IMR-90 (cell line): Measurements from ENCODE around the gene COL25A1. TPM values are rescaled to one million over a fixed set of nuclear protein-coding genes. Genes with fewer than 3 reads are reported as not detected.
A peak's percentile ranks its signal among the peaks of the same experiment; 100 is the strongest.

ENCODE experiments used
- ATAC-seq: fragments of 200-7000 bp; cut with Tn5 transposase; 2 replicates; pipeline ENCODE4 v1.9.1; 2020; ENCODE audit warnings: low read depth, mild to moderate bottlenecking, moderate library complexity
- BruUV-seq: library from RNA; stranded (reverse); fragments of 400-500 nt; replicated peaks from 2 replicates; lab custom pipeline; 2021; lab: Mats Ljungman, UMichigan
- CTCF ChIA-PET: fragments of 300-600 bp; formaldehyde crosslinking; extraction: SDS; loops from one replicate; lab custom pipeline; 2021; ENCODE audit warnings: antibody characterized with exemption; lab: Yijun Ruan, JAX
- POLR2A ChIA-PET: fragments of 300-600 bp; sonication (Branson Sonifier 250); formaldehyde crosslinking; loops from one replicate; lab custom pipeline; 2022; ENCODE audit warnings: antibody characterized with exemption; ENCODE audit not compliant: unreplicated experiment; lab: Charles Lee
- DNase-seq: peaks from one replicate; pipeline ENCODE4 v3.0.0; 2013
- H2AFZ ChIP-seq: replicated peaks from 2 replicates; pipeline ENCODE3; 2013; ENCODE audit warnings: low read length, mild to moderate bottlenecking; ENCODE audit not compliant: poor library complexity
- H2AK5ac ChIP-seq: 2 replicates; pipeline ENCODE4 v1.6.1; 2013; ENCODE audit warnings: low read depth, low read length, inconsistent platforms
- H2AK9ac ChIP-seq: replicated peaks from 2 replicates; pipeline ENCODE3; 2013; ENCODE audit warnings: mild to moderate bottlenecking, low read depth, low read length, moderate library complexity; ENCODE audit not compliant: poor library complexity
- H2BK120ac ChIP-seq: 2 replicates; pipeline ENCODE4 v1.6.1; 2013; ENCODE audit warnings: low read depth, low read length, inconsistent platforms
- H2BK15ac ChIP-seq: 3 replicates; pipeline ENCODE4 v1.6.1; 2013; ENCODE audit warnings: low read depth, low read length, inconsistent platforms
- H2BK20ac ChIP-seq: 2 replicates; pipeline ENCODE4 v1.6.1; 2013; ENCODE audit warnings: low read depth, mild to moderate bottlenecking, inconsistent platforms, low read length, moderate library complexity
- H2BK5ac ChIP-seq: 2 replicates; pipeline ENCODE4 v1.6.1; 2013; ENCODE audit warnings: mild to moderate bottlenecking, low read depth, low read length, inconsistent platforms; ENCODE audit not compliant: poor library complexity, severe bottlenecking
- H3K14ac ChIP-seq: replicated peaks from 2 replicates; pipeline ENCODE4 v1.6.1; 2013; ENCODE audit warnings: low read depth, low read length, inconsistent platforms
- H3K18ac ChIP-seq: 2 replicates; pipeline ENCODE4 v1.6.1; 2013; ENCODE audit warnings: low read depth, low read length, control low read depth
- H3K23ac ChIP-seq: 2 replicates; pipeline ENCODE4 v1.6.1; 2013; ENCODE audit warnings: low read depth, low read length, inconsistent platforms
- H3K27ac ChIP-seq: 2 replicates; pipeline ENCODE4 v1.5.1; 2013; ENCODE audit warnings: mild to moderate bottlenecking, control low read depth, low read length; ENCODE audit not compliant: insufficient read depth
- H3K27me3 ChIP-seq: 2 replicates; pipeline ENCODE4 v1.6.1; 2013; ENCODE audit warnings: low read length; ENCODE audit not compliant: control insufficient read depth, insufficient read depth
- H3K36me3 ChIP-seq: 2 replicates; pipeline ENCODE4 v1.6.1; 2013; ENCODE audit warnings: low read length, mixed read lengths; ENCODE audit not compliant: control insufficient read depth, insufficient read depth
- H3K4ac ChIP-seq: 2 replicates; pipeline ENCODE4 v1.6.1; 2013; ENCODE audit warnings: low read depth, low read length, inconsistent platforms
- H3K4me1 ChIP-seq: 2 replicates; pipeline ENCODE4 v1.6.1; 2013; ENCODE audit warnings: low read length, mixed read lengths; ENCODE audit not compliant: control insufficient read depth, insufficient read depth
- H3K4me2 ChIP-seq: 2 replicates; pipeline ENCODE4 v1.6.1; 2013; ENCODE audit warnings: low read depth, mild to moderate bottlenecking, control low read depth, low read length, moderate library complexity
- H3K4me3 ChIP-seq: 2 replicates; pipeline ENCODE4 v1.5.1; 2013; ENCODE audit warnings: low read depth, mild to moderate bottlenecking, control low read depth, low read length, moderate library complexity; ENCODE audit not compliant: insufficient read depth
- H3K56ac ChIP-seq: 2 replicates; pipeline ENCODE4 v1.6.1; 2013; ENCODE audit warnings: low read length, inconsistent platforms; ENCODE audit not compliant: insufficient read depth; ENCODE audit errors: extremely low read depth
- H3K79me1 ChIP-seq, 2 experiments: 2 replicates each; pipeline ENCODE4 v1.6.1; 2013; ENCODE audit warnings: low read length in 2 of 2, inconsistent platforms in 1 of 2, low read depth in 1 of 2
- H3K9ac ChIP-seq: 2 replicates; pipeline ENCODE4 v1.6.1; 2013; ENCODE audit warnings: low read depth, low read length, control low read depth
- H3K9me1 ChIP-seq: 2 replicates; pipeline ENCODE4 v1.6.1; 2013; ENCODE audit warnings: low read length, inconsistent platforms; ENCODE audit not compliant: insufficient read depth
- H3K9me3 ChIP-seq: 2 replicates; pipeline ENCODE4 v1.6.1; 2013; ENCODE audit warnings: low read length; ENCODE audit not compliant: control insufficient read depth, insufficient read depth
- H4K20me1 ChIP-seq: 2 replicates; pipeline ENCODE4 v1.6.1; 2013; ENCODE audit warnings: low read length, inconsistent platforms; ENCODE audit not compliant: insufficient read depth
- H4K5ac ChIP-seq: 2 replicates; pipeline ENCODE4 v1.6.1; 2013; ENCODE audit warnings: mild to moderate bottlenecking, low read depth, low read length, control low read depth
- H4K8ac ChIP-seq, 2 experiments: 2 replicates each; pipeline ENCODE4 v1.6.1; 2013; ENCODE audit warnings: low read depth in 2 of 2, low read length in 2 of 2, control low read depth in 1 of 2, inconsistent platforms in 1 of 2
- H4K91ac ChIP-seq: 2 replicates; pipeline ENCODE4 v1.6.1; 2013; ENCODE audit warnings: low read depth, low read length, inconsistent platforms; ENCODE audit not compliant: insufficient read depth
- BHLHE40 ChIP-seq: fragments of 150-350 bp; IDR thresholded peaks from 2 replicates; pipeline ENCODE4 v1.6.1; 2016; ENCODE audit warnings: mild to moderate bottlenecking, low read depth, low read length
- CEBPB ChIP-seq: IDR thresholded peaks from 2 replicates; pipeline ENCODE4 v1.6.1; 2012; ENCODE audit warnings: low read depth, low read length, improper control_type of control experiment
- FOS ChIP-seq: fragments of 150-350 bp; IDR thresholded peaks from 2 replicates; pipeline ENCODE4 v1.6.1; 2016; ENCODE audit warnings: low read depth, low read length
- MAFK ChIP-seq: IDR thresholded peaks from 2 replicates; pipeline ENCODE4 v1.6.1; 2012; ENCODE audit warnings: low read depth, low read length, improper control_type of control experiment
- NFE2L2 ChIP-seq: fragments of 150-350 bp; IDR thresholded peaks from 2 replicates; pipeline ENCODE4 v1.6.1; 2016; ENCODE audit warnings: low read depth, mild to moderate bottlenecking, low read length
- RCOR1 ChIP-seq: IDR thresholded peaks from 2 replicates; pipeline ENCODE4 v1.6.1; 2012; ENCODE audit warnings: mild to moderate bottlenecking, low read length, improper control_type of control experiment; ENCODE audit not compliant: insufficient replicate concordance
- WGBS, 2 experiments: methylation state at CpG; one replicate each; pipeline versions ENCODE4 v1.1.5 to v1.1.7; 2013; ENCODE audit warnings: missing lambda C conversion rate in 2 of 2; ENCODE audit not compliant: insufficient read length in 1 of 2; ENCODE audit errors: extremely low coverage in 2 of 2; 5-methylcytosine and 5-hydroxymethylcytosine counted together
- dilution Hi-C: fragments of 300-500 bp; cut with HindIII; formaldehyde crosslinking; loops from one replicate; pipeline ENCODE4 v1.14.3; 2018; ENCODE audit warnings: low sequenced_read_pairs; ENCODE audit not compliant: unreplicated experiment
- in situ Hi-C: fragments of 300-500 bp; cut with MboI; formaldehyde crosslinking; loops from 3 replicates; pipeline ENCODE4 v1.14.3; 2019; ENCODE audit warnings: low sequenced_read_pairs, inconsistent platforms, mixed read lengths
- intact Hi-C: fragments of 100-400 bp; cut with micrococcal nuclease; formaldehyde crosslinking; loops from 2 replicates; pipeline ENCODE4 v1.10.0; 2022
- polyA plus RNA-seq, 3 experiments: library from polyadenylated mRNA; depleted of rRNA; stranded (reverse); fragments of >200 nt; gene quantifications; 2 replicates each; pipeline ENCODE4 v1.2.3, GENCODE V29; 2012; ENCODE audit warnings: low replicate concordance in 1 of 3
- total RNA-seq: library from RNA; depleted of rRNA; stranded (reverse); fragments of >200 nt; gene quantifications from 2 replicates; pipeline ENCODE4 v1.2.3, GENCODE V29; 2012
- TF ChIP-seq, protein P1 (sequence below): conservative IDR thresholded peaks from 2 replicates; pipeline ENCODE4 v1.5.1; 2012; ENCODE audit warnings: mild to moderate bottlenecking, low read depth, low read length, improper control_type of control experiment
- TF ChIP-seq, protein P2 (sequence below): fragments of 150-350 bp; IDR thresholded peaks from 2 replicates; pipeline ENCODE4 v1.6.1; 2017; ENCODE audit warnings: mild to moderate bottlenecking, antibody characterized with exemption, low read length, low read depth

COL25A1 gene
- total and polyA plus RNA-seq, 2 of the 4 experiments (the other 2 are of a cell fraction), result under 0.01 to 0.05 TPM

DNA sequence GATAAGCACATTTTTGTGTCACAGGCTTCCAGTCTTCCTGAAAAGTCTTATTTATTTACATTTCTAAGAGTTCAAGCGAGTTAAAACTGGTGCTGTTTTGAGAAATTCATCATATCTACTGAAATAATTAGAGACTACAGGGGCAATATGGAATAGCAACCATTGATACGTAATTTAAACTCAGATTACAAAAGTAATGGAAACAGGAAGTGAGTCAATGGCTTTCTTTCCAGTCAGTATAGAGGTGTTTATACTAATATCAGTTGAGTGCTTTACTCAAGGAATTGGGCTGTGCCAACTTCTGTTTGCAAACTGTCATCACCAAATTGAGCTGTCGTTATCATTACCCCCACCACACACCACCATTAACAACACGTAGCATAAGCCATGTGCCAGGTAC is 222.7 kb downstream of the COL25A1 start:
- intact Hi-C loops, result loop anchor here (5.0 kb wide), 2 partner anchors 197 to 232 kb away; no protein-coding TSS in a partner anchor
- CTCF ChIA-PET, result interaction anchor here (0.6 to 0.8 kb wide), 3 partner anchors 23 to 552 kb away, joined by 3 to 4 read pairs (median 3); no protein-coding TSS in a partner anchor
- dilution Hi-C loops, result no loop called here

More for the DNA sequence above, 222.7 kb downstream of the COL25A1 start:
- Histone ChIP-seq H2BK5ac (peak overlapping the region; percentile 62), H3K9me1 (no peaks in the 10 kb centered on the region; the same call in 1 of the 2 replicates), H2BK20ac (peak overlapping the region; percentile 20; the same call in 1 of the 2 replicates), H3K4me2 (peak overlapping the region; percentile 66), H3K4ac (no peak overlapping the region), H3K4me3 (no peak overlapping the region), H3K18ac (peak overlapping the region; percentile 78; the same call in 1 of the 2 replicates), H3K9ac (no peak overlapping the region), H3K4me1 (peaks cover 5% of the 10 kb centered on the region), H3K56ac (no peak overlapping the region), H3K27me3 (no peaks in the 10 kb centered on the region), H3K14ac (no peak overlapping the region), H3K36me3 (no peaks in the 10 kb centered on the region), H4K20me1 (no peaks in the 10 kb centered on the region), H3K23ac (no peak overlapping the region), H3K79me1 (no peaks in the 10 kb centered on the region), H4K8ac (no peak overlapping the region), H4K5ac (no peak overlapping the region), H2AK9ac (no peak overlapping the region), H2BK120ac (no peak overlapping the region), H2AK5ac (no peak overlapping the region), H3K27ac (no peak overlapping the region), H2AFZ (no peak overlapping the region), H2BK15ac (0 out of 3 replicates have a peak overlapping the region, but pooled peaks have one; percentile 11), H4K91ac (no peak overlapping the region), H3K9me3 (no peaks in the 10 kb centered on the region)
- BruUV-seq, result no TSS peak
- in situ Hi-C loops, result no loop called here
- TF ChIP-seq NFE2L2 (no peak), RCOR1 (no peak), CEBPB (peak; percentile 66; the same call in 1 of the 2 replicates), BHLHE40 (no peak), MAFK (no peak), FOS (peak; percentile 34; the same call in 1 of the 2 replicates)
- TF ChIP-seq, protein P1, sequence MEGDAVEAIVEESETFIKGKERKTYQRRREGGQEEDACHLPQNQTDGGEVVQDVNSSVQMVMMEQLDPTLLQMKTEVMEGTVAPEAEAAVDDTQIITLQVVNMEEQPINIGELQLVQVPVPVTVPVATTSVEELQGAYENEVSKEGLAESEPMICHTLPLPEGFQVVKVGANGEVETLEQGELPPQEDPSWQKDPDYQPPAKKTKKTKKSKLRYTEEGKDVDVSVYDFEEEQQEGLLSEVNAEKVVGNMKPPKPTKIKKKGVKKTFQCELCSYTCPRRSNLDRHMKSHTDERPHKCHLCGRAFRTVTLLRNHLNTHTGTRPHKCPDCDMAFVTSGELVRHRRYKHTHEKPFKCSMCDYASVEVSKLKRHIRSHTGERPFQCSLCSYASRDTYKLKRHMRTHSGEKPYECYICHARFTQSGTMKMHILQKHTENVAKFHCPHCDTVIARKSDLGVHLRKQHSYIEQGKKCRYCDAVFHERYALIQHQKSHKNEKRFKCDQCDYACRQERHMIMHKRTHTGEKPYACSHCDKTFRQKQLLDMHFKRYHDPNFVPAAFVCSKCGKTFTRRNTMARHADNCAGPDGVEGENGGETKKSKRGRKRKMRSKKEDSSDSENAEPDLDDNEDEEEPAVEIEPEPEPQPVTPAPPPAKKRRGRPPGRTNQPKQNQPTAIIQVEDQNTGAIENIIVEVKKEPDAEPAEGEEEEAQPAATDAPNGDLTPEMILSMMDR, result no peak
- TF ChIP-seq, protein P2, sequence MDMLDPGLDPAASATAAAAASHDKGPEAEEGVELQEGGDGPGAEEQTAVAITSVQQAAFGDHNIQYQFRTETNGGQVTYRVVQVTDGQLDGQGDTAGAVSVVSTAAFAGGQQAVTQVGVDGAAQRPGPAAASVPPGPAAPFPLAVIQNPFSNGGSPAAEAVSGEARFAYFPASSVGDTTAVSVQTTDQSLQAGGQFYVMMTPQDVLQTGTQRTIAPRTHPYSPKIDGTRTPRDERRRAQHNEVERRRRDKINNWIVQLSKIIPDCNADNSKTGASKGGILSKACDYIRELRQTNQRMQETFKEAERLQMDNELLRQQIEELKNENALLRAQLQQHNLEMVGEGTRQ, result no peak
- POLR2A ChIA-PET, result no interaction called here
- peak; percentile 77 for DNase-seq
- peak; percentile 63 for ATAC-seq
- no CpG with 5 or more reads among the region's 4 CpGs for WGBS, 2 experiments
